Left renal pelvis (tissue), 4 donors: Measurements from ENCODE around the gene SPAG9. TPM values are rescaled to one million over a fixed set of nuclear protein-coding genes. Genes with fewer than 3 reads are reported as not detected.
"Not testable (repeated sequence)": the region's sequence is repeated elsewhere in the genome, so short reads cannot be mapped to it uniquely, and the experiment has no call there.

Experiments
- DNase-seq, 4 donors: peaks; one replicate each; pipeline ENCODE4 v3.0.0-alpha.2; 2013; ENCODE audit warnings: low read depth in 4 of 4, low spot score in 3 of 4
- polyA plus RNA-seq, 4 donors: library from polyadenylated mRNA; unstranded; fragments of 120-200 nt; gene quantifications; one replicate each; pipeline ENCODE4 v1.2.1, GENCODE V29; 2013; ENCODE audit not compliant: insufficient read length in 4 of 4

The SPAG9 gene
- polyA plus RNA-seq, 4 donors = 110 to 128 (median 112) TPM

GRCh38 chr17:51088868-51089267 lies 31.8 kb downstream of the SPAG9 start:
- not testable (repeated sequence) for DNase-seq

GRCh38 chr17:51088287-51088686 lies 32.4 kb downstream of the SPAG9 start:
- no peak for DNase-seq

- no peak for DNase-seq
These were observed 33.5 kb downstream of the SPAG9 start for GRCh38 chr17:51087072-51087757.

- DNase-seq = no peak
These were observed 35.4 kb downstream of the SPAG9 start for GRCh38 chr17:51085150-51085805.

GRCh38 chr17:51083981-51084380 lies 36.7 kb downstream of the SPAG9 start:
- no peak for DNase-seq

- not testable (repeated sequence) for DNase-seq
These were observed 37.3 kb downstream of the SPAG9 start for GRCh38 chr17:51083364-51083763.

- DNase-seq = no peak
These were observed 41.6 kb downstream of the SPAG9 start for GRCh38 chr17:51079049-51079448.

- DNase-seq = no peak
These were observed 42.6 kb downstream of the SPAG9 start for GRCh38 chr17:51078009-51078592.

- no peak for DNase-seq
These were observed 43.8 kb downstream of the SPAG9 start for GRCh38 chr17:51076821-51077220.

- DNase-seq = no peak
These were observed 49.1 kb downstream of the SPAG9 start for GRCh38 chr17:51071556-51071955.

GRCh38 chr17:51065466-51065865 lies 55.2 kb downstream of the SPAG9 start:
- DNase-seq = no peak

- DNase-seq = no peak
These were observed 56.5 kb downstream of the SPAG9 start for GRCh38 chr17:51064061-51064735.

- no peak for DNase-seq
These were observed 60.3 kb downstream of the SPAG9 start for GRCh38 chr17:51060396-51060795.

- no peak for DNase-seq
These were observed 60.9 kb downstream of the SPAG9 start for GRCh38 chr17:51059781-51060180.

GRCh38 chr17:51057534-51057933 lies 63.1 kb downstream of the SPAG9 start:
- DNase-seq = no peak

GRCh38 chr17:51056813-51057510 lies 63.7 kb downstream of the SPAG9 start:
- no peak for DNase-seq

GRCh38 chr17:51054748-51055147 lies 65.9 kb downstream of the SPAG9 start:
- no peak for DNase-seq

GRCh38 chr17:51052235-51052634 lies 68.4 kb downstream of the SPAG9 start:
- no peak for DNase-seq

- DNase-seq = no peak
These were observed 70.2 kb downstream of the SPAG9 start for GRCh38 chr17:51050291-51051033.
